GM10847 (cell line): ENCODE measurements around the gene HDGFL2.

ENCODE experiments used
- POLR2A ChIP-seq: IDR thresholded peaks from 2 replicates; pipeline ENCODE4 v1.6.1; 2011; ENCODE audit not compliant: insufficient read length; ENCODE audit errors: extremely low read depth

Gene HDGFL2

GRCh38 chr19:4472174-4472974 lies at the start of gene HDGFL2:
Gene HDGFL2 (plus strand): TSS chr19:4472297. CDS start chr19:4472351, 54 bp downstream.
- TF ChIP-seq POLR2A = peak; percentile 37

GRCh38 chr19:4423416-4424126 lies 48.5 kb upstream of the HDGFL2 start:
- no peak for TF ChIP-seq POLR2A

- TF ChIP-seq POLR2A = no peak
These were observed 46.6 kb upstream of the HDGFL2 start for GRCh38 chr19:4425537-4425936.

- no peak for TF ChIP-seq POLR2A
These were observed 43.6 kb upstream of the HDGFL2 start for GRCh38 chr19:4428326-4428975.

- TF ChIP-seq POLR2A = no peak
These were observed 42.8 kb upstream of the HDGFL2 start for GRCh38 chr19:4429256-4429655.

- TF ChIP-seq POLR2A = no peak
These were observed 42.3 kb upstream of the HDGFL2 start for GRCh38 chr19:4429771-4430171.

GRCh38 chr19:4430760-4431159 lies 41.3 kb upstream of the HDGFL2 start:
- TF ChIP-seq POLR2A = no peak

- no peak for TF ChIP-seq POLR2A
These were observed 40.8 kb upstream of the HDGFL2 start for GRCh38 chr19:4431296-4431695.

- TF ChIP-seq POLR2A = no peak
These were observed 40.1 kb upstream of the HDGFL2 start for GRCh38 chr19:4431808-4432674.

GRCh38 chr19:4432918-4433506 lies 39.1 kb upstream of the HDGFL2 start:
- TF ChIP-seq POLR2A = no peak

GRCh38 chr19:4434391-4434790 lies 37.7 kb upstream of the HDGFL2 start:
- no peak for TF ChIP-seq POLR2A

- no peak for TF ChIP-seq POLR2A
These were observed 35.9 kb upstream of the HDGFL2 start for GRCh38 chr19:4436231-4436630.

GRCh38 chr19:4437103-4437502 lies 35.0 kb upstream of the HDGFL2 start:
- no peak for TF ChIP-seq POLR2A

- TF ChIP-seq POLR2A = no peak
These were observed 32.9 kb upstream of the HDGFL2 start for GRCh38 chr19:4439243-4439642.
